OCI-LY1 (cell line): ENCODE measurements around the gene CDKL4.

Experiments used
- H2AFZ ChIP-seq: fragments of 200-600 bp; sonication (generic), shearing (Covaris generic); 2 replicates; pipeline ENCODE4 v1.6.0; 2014; ENCODE audit warnings: antibody characterized with exemption, mild to moderate bottlenecking, low read length
- H3F3A ChIP-seq: fragments of 200-600 bp; sonication (generic), shearing (Covaris generic); 2 replicates; pipeline ENCODE4 v1.6.0; 2014; ENCODE audit warnings: mild to moderate bottlenecking, antibody characterized with exemption, low read length, moderate library complexity; ENCODE audit not compliant: insufficient read depth
- H3K27ac ChIP-seq: fragments of 200-600 bp; sonication (generic); 2 replicates; pipeline ENCODE4 v1.5.1; 2014; ENCODE audit warnings: low read length, mixed run types, mild to moderate bottlenecking, low read depth; ENCODE audit not compliant: poor library complexity, severe bottlenecking
- H3K27me3 ChIP-seq: fragments of 200-600 bp; sonication (generic); 2 replicates; pipeline ENCODE4 v1.6.0; 2014; ENCODE audit warnings: antibody characterized with exemption, mild to moderate bottlenecking, low read length, moderate library complexity; ENCODE audit not compliant: insufficient read depth
- H3K36me3 ChIP-seq: fragments of 200-600 bp; sonication (generic); 2 replicates; pipeline ENCODE4 v1.6.1; 2014; ENCODE audit warnings: mild to moderate bottlenecking, antibody characterized with exemption, low read length, moderate library complexity, mixed read lengths; ENCODE audit not compliant: insufficient read depth
- H3K4me1 ChIP-seq: fragments of 200-600 bp; sonication (generic); 2 replicates; pipeline ENCODE4 v1.5.1; 2014; ENCODE audit warnings: mild to moderate bottlenecking, low read length, moderate library complexity; ENCODE audit not compliant: insufficient read depth, severe bottlenecking
- H3K4me2 ChIP-seq: fragments of 200-600 bp; sonication (generic), shearing (Covaris generic); 2 replicates; pipeline ENCODE4 v1.6.1; 2014; ENCODE audit warnings: low read length
- H3K4me3 ChIP-seq: fragments of 200-600 bp; sonication (generic); 2 replicates; pipeline ENCODE4 v1.5.1; 2014; ENCODE audit warnings: low read length, low read depth, mild to moderate bottlenecking, mixed read lengths; ENCODE audit not compliant: poor library complexity, severe bottlenecking
- H3K79me2 ChIP-seq: fragments of 200-600 bp; shearing (Covaris generic); 2 replicates; pipeline ENCODE4 v1.6.1; 2016; ENCODE audit warnings: mixed run types, low read length, mixed read lengths; ENCODE audit not compliant: insufficient read depth
- H3K9ac ChIP-seq: fragments of 200-600 bp; sonication (generic), shearing (Covaris generic); 2 replicates; pipeline ENCODE4 v1.6.1; 2014; ENCODE audit warnings: mild to moderate bottlenecking, low read length, mixed read lengths
- H3K9me2 ChIP-seq: fragments of 200-600 bp; sonication (generic), shearing (Covaris generic); 2 replicates; pipeline ENCODE4 v1.6.1; 2014; ENCODE audit warnings: low read depth, mild to moderate bottlenecking, low read length, mixed read lengths
- H3K9me3 ChIP-seq: fragments of 200-600 bp; shearing (Covaris generic); 2 replicates; pipeline ENCODE4 v1.6.1; 2014; ENCODE audit warnings: low read length, mixed read lengths
- H4K20me1 ChIP-seq: fragments of 200-600 bp; sonication (generic), shearing (Covaris generic); 2 replicates; pipeline ENCODE4 v1.6.0; 2016; ENCODE audit warnings: mild to moderate bottlenecking, low read length; ENCODE audit not compliant: insufficient read depth
- CTCF ChIP-seq: fragments of 200-600 bp; sonication (generic), shearing (Covaris generic); IDR thresholded peaks from 2 replicates; pipeline ENCODE4 v1.5.1; 2017; ENCODE audit warnings: mild to moderate bottlenecking, antibody characterized with exemption, low read length, moderate library complexity, mixed read lengths
- EZH2 ChIP-seq: fragments of 200-600 bp; sonication (generic), shearing (Covaris generic); IDR thresholded peaks from 2 replicates; pipeline ENCODE4 v1.8.0; 2017; ENCODE audit warnings: borderline replicate concordance, mixed run types, mild to moderate bottlenecking, antibody characterized with exemption, low read length, moderate library complexity, mixed read lengths

The CDKL4 gene

DNA sequence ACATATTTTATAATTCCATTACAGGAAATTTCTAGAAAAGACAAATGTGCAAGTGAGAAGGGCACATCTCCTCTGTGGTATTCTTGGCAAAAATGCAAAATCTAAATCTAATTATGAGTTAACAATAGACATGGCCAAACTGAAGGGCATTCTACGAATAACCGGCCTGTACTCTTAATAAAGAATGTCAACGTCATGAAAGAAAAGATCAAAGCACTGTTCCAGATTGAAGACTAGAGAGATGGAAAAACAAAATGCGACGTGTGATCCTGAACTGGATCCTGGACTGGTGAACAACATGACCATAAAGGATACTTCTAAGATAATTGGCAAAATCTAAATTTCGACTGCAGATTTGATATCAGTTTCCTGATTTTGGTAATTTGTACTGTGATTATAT, 3.0 kb downstream of the CDKL4 start:
- TF ChIP-seq EZH2, result no peak
- TF ChIP-seq CTCF, result no peak
- no peaks in the 10 kb centered on the region for H3K9me2 ChIP-seq
- no peak overlapping the region for H3K9ac ChIP-seq
- H3K27me3 ChIP-seq, result no peaks in the 10 kb centered on the region
- H3K4me3 ChIP-seq, result no peak overlapping the region
- H3K27ac ChIP-seq, result no peak overlapping the region
- H3K4me2 ChIP-seq, result no peak overlapping the region; the same call in 1 of the 2 replicates
- H3F3A ChIP-seq, result no peaks in the 10 kb centered on the region
- peaks cover 38% of the 10 kb centered on the region for H3K4me1 ChIP-seq
- H2AFZ ChIP-seq, result no peak overlapping the region
- H3K79me2 ChIP-seq, result no peaks in the 10 kb centered on the region
- no peaks in the 10 kb centered on the region for H4K20me1 ChIP-seq
- H3K36me3 ChIP-seq, result no peaks in the 10 kb centered on the region
- H3K9me3 ChIP-seq, result 0 out of 2 replicates have a peak, but pooled peaks cover 3% of the 10 kb centered on the region

- Histone ChIP-seq H3K27me3 (no peaks in the 10 kb centered on the region), H3K4me1 (peaks cover under 1% of the 10 kb centered on the region), H3K4me3 (no peak overlapping the region), H3K27ac (no peak overlapping the region), H3K36me3 (no peaks in the 10 kb centered on the region), H3K79me2 (no peaks in the 10 kb centered on the region), H3F3A (no peaks in the 10 kb centered on the region), H3K4me2 (no peak overlapping the region), H2AFZ (no peak overlapping the region), H3K9me3 (0 out of 2 replicates have a peak, but pooled peaks cover 3% of the 10 kb centered on the region), H3K9me2 (no peaks in the 10 kb centered on the region), H3K9ac (no peak overlapping the region), H4K20me1 (no peaks in the 10 kb centered on the region)
- TF ChIP-seq EZH2 (no peak), CTCF (no peak)
Observed at GRCh38 chr2:39234754-39235153, 9.0 kb downstream of the CDKL4 start.

- no peaks in the 10 kb centered on the region for H4K20me1 ChIP-seq
- TF ChIP-seq EZH2, result no peak
- no peak for TF ChIP-seq CTCF
- H3K27ac ChIP-seq, result no peak overlapping the region
- H3K9me2 ChIP-seq, result no peaks in the 10 kb centered on the region
- no peak overlapping the region for H3K4me2 ChIP-seq
- H2AFZ ChIP-seq, result no peak overlapping the region
- H3K27me3 ChIP-seq, result no peaks in the 10 kb centered on the region
- H3K36me3 ChIP-seq, result no peaks in the 10 kb centered on the region
- H3K9me3 ChIP-seq, result 0 out of 2 replicates have a peak, but pooled peaks cover 3% of the 10 kb centered on the region
- H3F3A ChIP-seq, result no peaks in the 10 kb centered on the region
- peaks cover 22% of the 10 kb centered on the region for H3K4me1 ChIP-seq
- H3K4me3 ChIP-seq, result no peak overlapping the region
- no peak overlapping the region for H3K9ac ChIP-seq
- H3K79me2 ChIP-seq, result no peaks in the 10 kb centered on the region
Observed at GRCh38 chr2:39232141-39232540, 11.6 kb downstream of the CDKL4 start.
